Thyroid gland (tissue), 4 donors: Measurements from ENCODE around the gene ZFHX2.

Experiments
- CTCF ChIP-seq, 6 experiments: fragments of 200-600 bp in 3 of 6; fragments of 450-650 bp in 3 of 6; sonication (generic) in 3 of 6; IDR thresholded peaks; one replicate each; pipeline ENCODE4 v1.5.1; 2016 to 2019; ENCODE audit warnings: antibody characterized with exemption in 6 of 6, mild to moderate bottlenecking in 2 of 6, inconsistent platforms in 1 of 6, moderate library complexity in 1 of 6
- POLR2A ChIP-seq, 2 donors: fragments of 450-650 bp; IDR thresholded peaks; one replicate each; pipeline ENCODE4 v1.6.1; 2017; ENCODE audit warnings: antibody characterized with exemption in 2 of 2, mild to moderate bottlenecking in 2 of 2, moderate library complexity in 1 of 2

- TF ChIP-seq POLR2A (IDR thresholded peaks at IDR 0.05) = no peak
- no peak for TF ChIP-seq CTCF (IDR thresholded peaks at IDR 0.05)
Observed at GRCh38 chr14:23579311-23579630, 27.7 kb upstream of the ZFHX2 start.
